Measurements from ENCODE around the gene PCSK2.

Gene PCSK2

DNA sequence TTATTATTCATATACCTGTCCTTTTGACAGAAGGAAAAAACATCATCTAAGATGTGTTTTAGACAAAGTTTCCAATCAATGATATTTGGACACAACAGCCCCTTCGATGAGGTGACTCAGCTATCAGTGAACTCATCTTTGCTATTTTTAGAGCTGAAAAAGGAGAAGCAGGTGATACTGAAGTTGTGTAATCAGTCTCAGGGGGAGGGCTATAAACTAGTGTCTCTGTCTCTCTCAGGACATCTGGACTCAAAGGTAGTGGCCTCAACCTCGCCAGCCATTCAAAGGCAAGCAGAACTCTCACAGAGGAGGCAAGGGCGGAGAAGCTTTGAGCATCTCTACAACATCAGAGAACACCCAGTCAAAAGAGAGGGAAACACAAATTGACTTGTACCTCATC is 168.9 kb downstream of the PCSK2 start:
- no peak for DNase-seq (ENCODE audit: low read depth)

DNA sequence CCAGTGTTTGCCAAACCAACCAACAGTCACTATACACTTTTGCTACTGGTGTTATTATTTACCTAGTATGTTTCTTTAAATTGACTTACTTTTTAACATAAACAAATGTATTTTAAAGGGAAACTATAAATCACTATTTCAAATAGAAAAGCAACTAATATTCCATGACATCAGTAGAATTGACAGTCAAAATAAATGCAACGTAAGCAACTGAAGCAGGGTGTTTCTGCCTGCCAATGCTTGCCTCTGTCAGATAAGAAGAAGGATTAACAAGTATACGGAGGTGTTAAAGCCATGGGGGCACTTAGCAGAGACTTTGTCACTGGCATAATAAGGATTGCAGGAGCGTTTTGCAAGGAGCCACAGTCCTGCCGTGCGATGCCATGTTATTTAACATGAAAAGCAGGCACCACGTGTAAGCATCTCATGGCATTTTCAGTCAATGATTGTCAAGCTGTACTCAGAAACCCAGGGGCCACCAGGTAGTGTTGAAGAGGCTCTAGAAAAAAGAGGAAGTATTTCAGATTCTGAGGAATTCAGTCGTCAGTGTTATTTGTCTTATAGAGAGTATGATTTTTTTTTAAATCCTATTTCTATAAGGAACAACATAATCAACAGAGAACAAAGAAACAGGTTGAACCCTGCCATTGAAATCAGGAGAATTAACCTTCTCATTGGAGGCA is 172.6 kb downstream of the PCSK2 start:
- DNase-seq (ENCODE audit: low read depth) = no peak

DNA sequence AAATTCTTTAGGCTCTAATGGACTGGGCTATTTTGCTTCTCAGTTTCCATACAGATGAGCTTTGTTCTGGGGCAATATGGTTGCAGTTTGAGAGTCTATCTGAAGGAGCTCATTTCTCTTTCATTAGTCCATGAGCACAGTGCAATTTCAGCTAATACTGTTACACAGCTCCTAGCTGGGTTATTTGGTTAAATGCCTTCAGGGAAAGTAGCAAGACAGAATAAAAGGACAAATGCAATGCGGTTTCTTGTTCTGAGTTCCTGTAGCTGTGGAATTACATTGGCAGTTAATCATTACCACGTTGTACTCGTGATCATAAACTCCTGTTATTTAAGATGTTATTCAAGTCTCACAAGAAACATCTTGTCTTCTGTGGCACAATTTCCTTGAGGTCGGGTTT is 176.6 kb downstream of the PCSK2 start:
- DNase-seq (ENCODE audit: low read depth) = no peak

DNA sequence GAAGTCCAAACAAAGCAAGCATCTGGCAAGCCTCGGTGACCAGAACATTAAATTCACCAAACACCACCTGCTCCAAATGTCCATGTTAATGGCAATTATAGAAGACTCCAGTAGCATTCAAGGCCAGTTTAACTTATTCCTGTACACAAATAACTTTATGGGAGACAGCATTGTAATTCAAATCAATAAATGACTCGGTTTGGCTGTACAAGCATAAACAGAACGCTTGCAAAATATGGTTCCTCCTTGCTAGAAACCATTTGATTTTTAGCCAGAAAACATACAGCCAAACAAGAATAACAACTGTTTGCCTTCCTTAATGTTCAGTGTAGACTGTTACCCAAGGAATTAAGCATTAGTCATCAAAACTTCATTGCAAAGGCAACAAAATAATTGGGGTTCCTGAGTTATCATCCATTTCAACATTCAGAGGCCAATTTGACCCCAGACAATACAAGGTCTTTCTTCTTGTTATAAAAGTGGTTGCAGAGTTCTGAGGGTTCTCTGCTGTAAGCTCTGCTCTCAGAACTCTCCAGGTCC is 179.3 kb downstream of the PCSK2 start:
- DNase-seq (ENCODE audit: low read depth) = no peak

DNA sequence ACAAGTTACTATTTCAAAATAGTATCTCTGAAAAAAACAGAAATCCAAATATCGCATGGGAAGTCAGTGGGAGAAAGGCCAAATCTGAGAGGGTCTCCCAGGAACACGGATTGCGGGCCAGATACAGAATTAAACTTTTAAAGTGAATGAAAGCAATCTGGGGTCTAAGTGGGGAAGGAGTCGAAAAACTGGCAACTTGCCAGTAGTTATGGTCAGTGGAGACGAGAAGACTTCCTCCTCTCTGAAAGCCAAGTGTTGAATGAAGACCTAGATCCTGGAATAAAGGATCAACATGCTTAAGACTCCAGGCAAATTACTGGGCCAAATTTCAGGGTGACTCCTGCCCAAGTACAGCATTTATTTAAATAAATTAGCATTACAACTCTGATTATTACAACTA is 180.7 kb downstream of the PCSK2 start:
- DNase-seq (ENCODE audit: low read depth) = no peak

DNA sequence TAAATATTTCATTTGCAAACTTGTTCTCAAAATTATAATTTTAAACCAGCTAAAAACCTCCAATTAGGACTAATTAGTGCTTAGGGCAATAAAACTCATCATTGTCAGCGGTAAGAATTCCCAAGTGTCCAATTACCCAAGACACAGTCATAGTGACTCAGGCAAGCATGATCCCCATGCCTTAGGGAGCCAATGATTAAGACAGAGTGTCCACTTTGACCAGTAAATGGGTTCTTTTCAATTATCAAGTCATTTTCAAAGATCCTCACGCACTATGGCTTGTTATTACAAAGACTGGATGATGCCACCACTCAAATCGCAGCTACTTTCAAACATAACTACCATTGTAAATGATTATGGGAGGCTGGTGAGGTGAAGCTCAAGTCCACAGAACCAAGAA is 190.4 kb downstream of the PCSK2 start:
- no peak for DNase-seq (ENCODE audit: low read depth)

DNA sequence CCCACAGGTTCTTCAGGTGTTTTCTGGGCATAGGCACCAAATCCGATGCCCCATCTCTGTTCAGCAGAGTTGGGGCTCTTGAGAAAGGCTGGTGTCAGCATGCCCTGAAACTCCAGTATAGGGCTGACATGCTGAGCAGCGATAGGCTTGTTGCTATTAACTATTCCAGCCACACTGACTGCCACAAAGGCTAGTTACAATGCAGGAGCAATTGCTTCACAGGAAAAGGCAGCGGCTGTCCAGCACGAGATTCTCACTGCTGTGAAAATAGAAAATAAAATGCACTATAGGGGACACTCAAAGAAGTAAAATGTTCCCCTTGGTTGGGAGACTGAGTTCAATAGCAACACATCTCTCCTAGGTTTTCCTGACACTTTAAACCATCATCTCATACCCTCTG is 191.9 kb downstream of the PCSK2 start:
- DNase-seq (ENCODE audit: low read depth) = no peak

DNA sequence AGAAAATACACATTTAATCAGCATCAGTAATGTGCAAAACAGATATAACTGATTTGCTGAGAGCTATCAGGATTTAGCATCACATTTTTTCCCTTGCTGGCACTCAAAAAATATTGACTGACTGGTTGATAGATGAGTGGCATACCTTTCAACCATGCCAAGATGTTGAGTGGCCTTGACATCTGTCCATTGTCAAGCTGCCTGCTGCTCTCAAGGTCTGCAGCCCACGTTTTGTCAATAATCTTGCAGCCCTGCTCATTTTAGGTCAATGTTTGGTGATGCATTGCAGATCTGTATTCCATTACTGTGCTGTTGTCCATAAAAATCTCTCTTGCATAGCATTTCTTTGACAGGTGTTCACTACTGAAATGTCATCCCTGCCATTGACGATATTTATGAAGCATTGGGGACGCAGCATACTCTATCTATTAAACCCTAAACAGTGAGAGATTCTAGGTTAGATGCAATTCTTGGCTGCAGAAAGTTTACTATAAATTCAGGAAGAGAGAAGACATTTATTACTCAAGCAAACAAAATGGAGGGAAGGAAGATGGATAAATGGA is 192.7 kb downstream of the PCSK2 start:
- DNase-seq (ENCODE audit: low read depth) = no peak

DNA sequence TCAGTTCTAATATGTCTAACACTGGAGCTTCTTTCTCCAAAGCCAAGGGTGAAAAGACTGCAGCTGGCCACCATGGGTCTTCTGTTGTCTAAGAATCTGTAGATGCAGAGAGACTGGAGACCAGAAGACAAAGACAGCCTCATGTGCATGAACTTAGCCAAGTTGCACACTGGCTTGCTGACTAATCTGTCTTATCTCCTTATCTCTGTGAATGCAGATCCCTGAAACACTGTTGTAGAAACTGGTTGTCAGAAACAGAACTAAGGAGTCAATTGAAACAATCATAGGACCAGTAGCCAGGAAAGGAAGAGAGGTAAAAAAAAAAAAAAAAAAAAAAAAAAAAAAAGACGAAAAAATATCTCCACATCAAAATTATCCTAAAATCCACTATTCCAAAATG is 194.7 kb downstream of the PCSK2 start:
- no peak for DNase-seq (ENCODE audit: low read depth)

DNA sequence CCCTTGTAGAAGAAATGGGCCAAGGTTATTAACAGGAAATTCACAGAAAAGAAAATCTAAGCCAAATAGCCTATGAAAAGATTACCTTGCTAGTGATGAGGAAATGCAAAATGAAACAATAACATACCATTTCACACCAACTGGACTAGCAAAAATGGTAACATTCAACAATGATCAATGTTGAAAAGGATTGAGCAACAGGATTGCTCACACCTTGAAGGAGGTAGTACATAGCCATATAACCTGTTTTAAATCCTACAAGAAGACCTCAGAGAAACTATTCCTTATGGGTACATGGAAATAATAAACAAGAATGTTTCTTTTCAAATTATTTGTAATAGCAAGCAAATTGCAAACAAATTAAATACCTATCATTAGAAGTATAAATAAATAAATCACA is 196.9 kb downstream of the PCSK2 start:
- DNase-seq (ENCODE audit: low read depth) = no peak

DNA sequence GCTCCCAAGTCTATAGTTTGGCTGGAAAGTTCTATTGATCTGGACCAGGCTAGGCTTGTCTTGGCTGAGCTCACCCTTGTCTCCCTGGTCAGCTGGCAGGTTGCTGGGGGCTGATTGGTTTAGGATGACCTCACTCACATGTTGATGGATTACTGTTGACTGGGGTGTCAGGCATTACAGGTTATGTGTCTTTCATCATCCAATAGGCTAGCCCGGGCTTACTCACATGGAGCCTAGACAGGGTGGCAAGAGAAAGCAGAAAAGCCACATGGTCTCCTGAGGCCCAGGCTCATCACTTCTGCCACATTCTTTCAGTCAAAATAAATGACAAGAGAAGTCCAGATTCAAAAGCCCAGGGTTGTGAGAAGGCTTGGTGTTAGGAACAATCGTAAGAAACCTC is 200.8 kb downstream of the PCSK2 start:
- DNase-seq (ENCODE audit: low read depth) = no peak

DNA sequence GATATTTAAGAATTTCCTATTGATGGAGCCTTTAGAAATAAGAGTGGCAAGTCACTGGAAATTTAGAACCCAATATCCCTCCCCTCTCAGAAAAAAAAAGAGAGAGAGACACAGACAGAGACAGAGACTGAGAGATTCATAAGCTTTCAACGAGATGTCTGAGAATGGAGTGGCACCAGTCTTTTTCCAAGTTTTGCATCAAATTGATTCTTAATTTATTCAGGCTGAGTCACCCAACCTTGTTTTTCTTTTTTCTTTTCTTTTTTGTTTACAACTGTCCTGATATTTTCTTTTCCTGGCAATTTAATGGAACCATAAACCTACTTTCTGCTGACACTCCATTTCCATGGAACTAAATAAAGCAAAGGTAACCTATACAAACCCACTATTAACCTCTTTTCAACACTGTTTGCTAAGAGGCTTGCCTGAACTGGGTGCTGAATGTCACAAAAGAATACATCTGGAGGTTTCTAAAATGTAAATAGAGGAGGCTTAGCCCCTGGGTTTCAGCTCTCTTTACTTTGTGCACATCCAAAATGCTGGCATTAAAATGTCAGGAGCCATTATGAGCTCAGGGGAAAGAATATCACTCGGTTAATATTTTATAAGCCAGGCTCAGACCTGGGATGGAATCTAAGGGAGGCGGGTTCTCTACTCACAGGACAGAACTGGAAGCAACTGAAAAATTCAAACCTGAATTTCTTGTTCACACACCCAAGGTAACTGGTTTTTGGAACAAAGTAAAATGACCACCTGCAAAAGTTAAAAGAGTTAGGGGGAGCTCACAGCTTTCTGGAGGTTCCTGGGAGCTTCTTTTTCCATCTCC is 203.5 kb downstream of the PCSK2 start:
- no peak for DNase-seq (ENCODE audit: low read depth)

DNA sequence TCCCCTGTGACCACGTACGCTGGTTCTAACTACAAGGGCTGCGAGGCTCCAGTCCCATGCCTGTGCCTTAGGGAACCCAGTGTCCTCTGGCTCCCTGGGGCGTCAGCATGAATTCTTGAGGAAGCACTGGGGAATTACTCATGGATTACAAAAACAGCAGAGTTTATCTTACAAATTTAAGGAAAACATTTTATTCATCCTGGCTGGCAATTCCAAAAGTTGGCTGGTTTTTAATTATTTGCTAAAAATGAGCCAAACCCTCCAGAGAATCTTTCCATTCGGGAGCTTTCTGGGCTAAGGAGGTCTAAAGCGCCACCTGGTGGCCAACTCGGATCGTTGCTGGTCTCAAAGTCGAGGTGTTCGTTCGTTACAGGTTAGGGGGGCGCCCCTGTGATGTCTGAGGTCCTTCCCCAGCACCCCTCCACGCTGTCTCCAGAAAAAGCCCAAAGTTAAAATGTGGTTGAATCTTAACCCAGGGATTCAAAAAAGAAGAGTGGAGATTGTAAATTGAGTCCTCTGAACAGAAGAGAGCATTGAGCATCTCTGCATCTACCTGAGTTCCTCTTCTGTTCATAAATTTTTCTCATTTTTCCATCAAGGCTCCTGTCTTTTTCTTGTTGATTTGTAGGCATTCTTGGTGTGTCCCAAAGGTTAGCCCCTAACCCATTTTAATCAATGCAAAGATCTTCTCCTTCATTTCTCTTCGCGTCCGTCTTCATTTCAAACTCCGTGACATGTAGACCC is 205.0 kb downstream of the PCSK2 start:
- peak; percentile 35 for DNase-seq (ENCODE audit: low read depth)

DNA sequence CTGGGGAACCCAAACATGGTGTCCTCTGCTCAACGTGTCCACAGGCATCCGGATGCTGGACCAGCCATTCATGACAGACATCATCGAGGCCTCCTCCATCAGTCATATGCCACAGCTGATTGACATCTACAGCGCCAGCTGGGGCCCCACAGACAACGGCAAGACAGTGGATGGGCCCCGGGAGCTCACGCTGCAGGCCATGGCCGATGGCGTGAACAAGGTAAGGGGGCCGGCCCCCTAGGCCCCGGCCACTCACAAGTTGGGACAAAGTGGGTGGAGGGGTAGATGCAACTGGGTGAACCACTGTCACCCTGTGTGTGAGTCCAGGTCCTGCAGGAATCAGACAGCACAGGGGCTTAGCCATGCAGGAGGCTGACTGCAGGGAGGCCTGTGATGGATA is 209.8 kb downstream of the PCSK2 start:
- DNase-seq (ENCODE audit: low read depth) = no peak

DNA sequence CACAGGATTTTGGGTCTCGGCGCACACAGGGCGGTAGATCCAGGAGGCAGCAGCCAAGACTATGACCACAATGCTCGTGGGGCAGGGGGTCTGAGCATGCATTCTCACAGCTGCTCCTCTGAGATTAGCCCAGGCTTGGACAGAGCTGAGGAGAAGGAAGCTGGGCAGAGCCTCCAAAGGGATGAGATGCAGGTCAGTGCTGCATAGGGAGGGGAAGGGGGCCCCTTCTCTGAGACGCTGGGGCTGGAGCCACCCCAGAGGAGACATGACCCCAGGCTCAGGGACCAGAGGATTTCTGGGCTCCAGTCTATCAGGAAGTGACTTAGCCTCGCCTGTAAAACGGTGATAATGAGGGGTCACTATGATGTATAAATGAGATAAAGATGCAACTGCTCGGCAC is 210.4 kb downstream of the PCSK2 start:
- DNase-seq (ENCODE audit: low read depth) = no peak

DNA sequence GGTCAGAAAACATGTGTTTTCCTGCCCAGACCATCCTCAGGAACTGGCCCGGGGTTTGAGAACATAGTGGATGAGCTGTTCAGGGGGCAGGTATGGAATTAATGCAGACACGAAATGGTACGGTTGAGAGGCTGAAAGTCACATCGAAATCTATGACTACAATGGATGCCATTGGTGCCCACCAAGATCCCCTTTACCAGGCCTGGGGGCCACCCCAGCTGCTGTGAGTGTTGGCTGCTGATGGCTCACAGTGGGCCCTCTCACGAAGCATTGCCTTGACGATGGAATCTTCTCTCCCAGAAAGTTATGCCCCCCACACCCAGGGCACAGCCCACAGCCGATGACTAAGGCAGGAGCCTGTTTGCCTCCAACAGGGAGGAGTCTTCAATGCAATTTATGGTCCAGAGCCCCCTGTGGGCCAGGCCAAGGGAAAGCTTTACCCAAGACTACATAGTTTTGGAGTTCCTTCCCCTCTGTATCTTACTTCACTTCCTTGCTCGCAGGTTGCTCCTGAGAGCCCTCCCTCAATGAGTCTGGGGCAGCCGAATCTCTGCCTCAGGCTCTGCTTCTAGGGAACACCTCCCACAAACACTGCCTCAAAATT is 211.7 kb downstream of the PCSK2 start:
- DNase-seq (ENCODE audit: low read depth) = no peak

DNA sequence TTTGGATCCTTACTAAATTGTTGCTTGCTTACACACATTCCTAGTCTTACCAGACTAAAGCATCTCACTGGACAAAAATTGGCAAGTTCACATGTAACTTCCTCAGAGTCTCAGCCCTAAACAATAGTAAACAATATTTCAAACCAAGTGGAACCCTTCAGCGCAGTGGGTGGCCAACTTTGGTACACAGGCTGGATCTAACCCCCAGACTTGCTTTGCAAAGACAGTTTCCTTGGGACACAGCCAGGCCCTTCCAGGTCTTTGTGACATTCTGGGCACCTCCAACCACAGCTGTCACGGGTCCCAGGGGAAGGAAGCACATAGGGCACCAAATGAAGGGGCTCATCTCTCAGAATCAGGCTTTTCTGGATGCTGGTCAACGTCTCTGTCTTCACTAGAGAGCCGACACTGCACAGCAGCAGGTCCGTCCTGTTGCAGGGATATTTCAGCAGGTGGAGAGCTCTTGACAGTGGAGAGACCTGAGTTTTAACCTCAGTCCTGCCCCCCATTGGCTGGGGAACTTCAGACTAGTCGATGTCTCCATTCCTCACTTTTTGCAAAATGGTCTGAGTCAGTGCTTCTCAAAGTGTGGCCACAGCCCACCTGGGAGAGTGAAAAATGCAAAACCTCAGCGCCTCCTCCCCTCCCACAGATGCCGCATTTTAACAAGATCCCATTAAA is 212.9 kb downstream of the PCSK2 start:
- DNase-seq (ENCODE audit: low read depth) = no peak

DNA sequence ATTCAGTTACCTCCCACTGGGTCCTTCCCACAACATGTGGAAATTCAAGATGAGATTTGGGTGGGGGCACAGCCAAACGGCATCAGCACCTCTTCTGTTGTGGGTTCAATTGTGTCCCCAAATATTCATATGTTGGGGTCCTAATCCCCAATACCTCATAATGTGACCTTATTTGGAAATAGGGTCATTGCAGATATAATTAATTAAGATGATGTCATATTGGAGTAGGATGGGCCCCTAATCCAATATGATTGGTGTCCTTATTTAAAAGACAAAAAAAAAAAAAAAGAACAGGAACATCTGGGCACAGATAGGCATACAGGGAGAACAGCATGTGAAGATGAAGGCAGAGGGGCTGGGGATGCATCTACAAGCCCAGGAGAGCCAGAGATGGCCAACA is 214.9 kb downstream of the PCSK2 start:
- DNase-seq (ENCODE audit: low read depth) = no peak

DNA sequence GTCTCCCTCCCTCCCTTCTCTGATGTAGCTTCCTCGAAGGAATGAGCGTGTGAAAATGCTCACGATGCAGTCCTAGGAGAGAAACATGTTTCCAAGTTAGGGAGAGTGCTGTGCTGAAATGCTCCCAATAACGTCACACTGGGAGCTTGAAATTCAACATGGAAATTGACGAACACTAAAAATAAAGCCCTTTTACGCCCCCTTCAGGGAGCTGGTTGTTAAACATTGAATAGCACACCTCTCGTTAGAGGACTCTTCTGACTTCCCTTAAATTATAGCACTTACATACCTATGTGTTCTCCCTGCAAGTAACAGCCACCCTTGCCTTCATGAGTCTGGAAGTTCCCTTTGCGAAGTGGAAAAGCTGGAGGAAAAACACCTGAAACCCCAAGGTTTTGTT is 215.7 kb downstream of the PCSK2 start:
- no peak for DNase-seq (ENCODE audit: low read depth)

DNA sequence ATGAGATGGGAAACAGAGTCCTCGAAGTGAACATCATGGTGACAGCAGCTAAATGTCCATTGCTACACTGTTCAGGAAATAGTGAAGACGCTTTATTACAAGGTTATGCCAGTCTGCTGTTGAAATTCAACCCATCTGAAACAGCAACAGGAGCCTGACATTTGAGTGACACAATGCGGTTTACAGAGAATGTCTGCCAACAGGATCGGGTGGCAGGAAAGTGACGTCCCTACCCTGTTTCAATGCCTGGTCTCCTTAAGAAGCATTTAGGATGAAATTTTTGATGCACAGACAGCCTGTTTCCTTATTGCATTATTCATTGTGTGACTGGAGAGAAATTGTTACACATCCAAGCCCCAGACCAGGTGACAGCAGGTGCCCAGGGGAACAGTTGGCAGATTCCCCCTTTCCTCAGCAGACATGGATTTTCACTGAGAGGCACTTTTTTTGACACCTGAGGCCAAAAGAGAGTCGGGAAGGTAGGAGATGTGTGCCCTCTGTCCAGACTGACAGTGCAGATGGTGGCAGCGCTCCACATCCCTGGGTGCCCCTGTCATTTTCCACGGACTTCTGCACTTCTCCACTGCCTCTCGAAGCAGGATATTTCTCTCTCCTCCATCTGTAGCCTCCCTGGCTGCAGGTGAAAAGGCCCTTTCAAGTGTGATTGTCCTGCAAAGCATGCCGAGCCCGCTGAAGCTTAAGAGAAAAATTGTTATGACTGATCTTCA is 216.5 kb downstream of the PCSK2 start:
- no peak for DNase-seq (ENCODE audit: low read depth)

DNA sequence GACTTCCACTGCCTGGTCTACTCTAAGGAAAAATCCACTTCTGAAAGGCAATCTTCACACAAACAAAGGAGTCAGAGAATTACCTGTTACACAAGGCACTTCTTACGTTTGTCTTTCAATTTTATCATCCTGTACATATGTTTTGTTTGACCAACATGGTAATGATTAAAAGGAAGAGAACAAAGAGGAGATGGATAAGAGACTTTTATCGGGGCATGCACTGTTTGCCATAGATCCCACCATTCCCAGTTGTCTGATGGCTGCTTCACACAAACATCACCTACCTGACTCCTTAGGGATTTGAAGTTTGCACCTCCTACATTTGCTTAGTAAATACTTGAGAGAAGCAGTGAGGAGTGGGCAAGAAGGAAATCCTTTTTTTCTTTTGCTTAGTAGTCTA is 217.3 kb downstream of the PCSK2 start:
- no peak for DNase-seq (ENCODE audit: low read depth)
